HS-5 (cell line): ENCODE results near the gene CCN2.
"Not testable (repeated sequence)": the region's sequence is repeated elsewhere in the genome, so short reads cannot be mapped to it uniquely, and the experiment has no call there.

Experiments
- DNase-seq: peaks from one replicate; pipeline ENCODE4 v3.0.0-alpha.2; 2012; ENCODE audit warnings: low read depth

The CCN2 gene

GRCh38 chr6:131937703-131938631, 13.2 kb downstream of the CCN2 start:
- DNase-seq, result no peak

- DNase-seq, result no peak
Observed at GRCh38 chr6:131937226-131937625, 13.9 kb downstream of the CCN2 start.

- no peak for DNase-seq
Observed at GRCh38 chr6:131936156-131936555, 15.0 kb downstream of the CCN2 start.

- DNase-seq, result no peak
Observed at GRCh38 chr6:131931063-131931750, 20.0 kb downstream of the CCN2 start.

GRCh38 chr6:131929976-131930375, 21.2 kb downstream of the CCN2 start:
- DNase-seq, result no peak

GRCh38 chr6:131929264-131929663, 21.9 kb downstream of the CCN2 start:
- DNase-seq, result no peak

GRCh38 chr6:131924881-131925474, 26.2 kb downstream of the CCN2 start:
- no peak for DNase-seq

- no peak for DNase-seq
Observed at GRCh38 chr6:131923356-131923755, 27.8 kb downstream of the CCN2 start.

GRCh38 chr6:131920656-131921055, 30.5 kb downstream of the CCN2 start:
- DNase-seq, result no peak

- DNase-seq, result no peak
Observed at GRCh38 chr6:131918650-131919355, 32.4 kb downstream of the CCN2 start.

- DNase-seq, result no peak
Observed at GRCh38 chr6:131917763-131918649, 33.2 kb downstream of the CCN2 start.

- no peak for DNase-seq
Observed at GRCh38 chr6:131917318-131917717, 33.9 kb downstream of the CCN2 start.

GRCh38 chr6:131916847-131917246, 34.3 kb downstream of the CCN2 start:
- DNase-seq, result no peak

GRCh38 chr6:131916091-131916796, 34.9 kb downstream of the CCN2 start:
- not testable (repeated sequence) for DNase-seq

- DNase-seq, result no peak
Observed at GRCh38 chr6:131914967-131915751, 36.0 kb downstream of the CCN2 start.

GRCh38 chr6:131914234-131914633, 36.9 kb downstream of the CCN2 start:
- no peak for DNase-seq

- no peak for DNase-seq
Observed at GRCh38 chr6:131911951-131912350, 39.2 kb downstream of the CCN2 start.

- no peak for DNase-seq
Observed at GRCh38 chr6:131910956-131911355, 40.2 kb downstream of the CCN2 start.

GRCh38 chr6:131910219-131910589, 41.0 kb downstream of the CCN2 start:
- DNase-seq, result no peak
